Ovary (tissue), 9 donors: ENCODE data around the gene HDLBP. TPM values are rescaled to one million over a fixed set of nuclear protein-coding genes. Genes with fewer than 3 reads are reported as not detected.

ENCODE experiments used
- DNase-seq, 5 donors: peaks; one replicate each; pipeline ENCODE4 v3.0.0-alpha.2; 2019 to 2020
- H3K27ac ChIP-seq, 2 donors: fragments of 200-600 bp; one replicate each; pipeline versions ENCODE4 v1.5.1 to v1.8.0; 2019 to 2022
- H3K27me3 ChIP-seq: fragments of 200-600 bp; one replicate; pipeline ENCODE4 v1.8.0; 2022
- H3K36me3 ChIP-seq: fragments of 200-600 bp; sonication (generic); one replicate; pipeline ENCODE4 v1.5.1; 2019
- H3K4me1 ChIP-seq: one replicate; pipeline ENCODE4 v1.8.1; 2013; ENCODE audit warnings: mild to moderate bottlenecking, moderate library complexity; ENCODE audit not compliant: insufficient read depth
- H3K4me3 ChIP-seq: fragments of 200-600 bp; sonication (generic); one replicate; pipeline ENCODE4 v1.5.1; 2017
- H3K9me3 ChIP-seq, 2 donors: fragments of 200-600 bp in 1 of 2; sonication (generic) in 1 of 2; one replicate each; pipeline versions ENCODE4 v1.5.1 to v1.8.1; 2013 to 2019; ENCODE audit warnings: mild to moderate bottlenecking in 1 of 2, moderate library complexity in 1 of 2
- EP300 ChIP-seq: sonication (generic); formaldehyde crosslinking; IDR thresholded peaks from one replicate; pipeline ENCODE4 v1.6.1; 2017; ENCODE audit warnings: antibody characterized with exemption
- POLR2A ChIP-seq: fragments of 450-650 bp; IDR thresholded peaks from one replicate; pipeline ENCODE4 v1.6.1; 2017; ENCODE audit warnings: antibody characterized with exemption, mild to moderate bottlenecking, moderate library complexity
- WGBS, 3 donors: extraction: QIAGEN DNeasy Blood & Tissue Kit in 1 of 3; methylation state at CpG; one replicate each; pipeline versions ENCODE4 v1.1.5 to v1.1.7; 2013 to 2017; 5-methylcytosine and 5-hydroxymethylcytosine counted together
- intact Hi-C, 4 donors: fragments of 100-400 bp; cut with DNase I; formaldehyde crosslinking; loops; one replicate each; pipeline versions ENCODE4 v1.11.0 to v1.15.1; 2022 to 2023
- polyA plus RNA-seq, 2 donors: library from polyadenylated mRNA; stranded (reverse); fragments of 200-250 nt in 1 of 2; fragments of 350-450 nt in 1 of 2; fragmentation: Illumina TruSeq in 1 of 2; extraction: RNeasy Lipid Tissue Mini Kit (QIAGEN cat#74804) in 1 of 2; gene quantifications; one replicate each; pipeline ENCODE4 v1.2.3, GENCODE V29; 2013 to 2014
- total RNA-seq, 7 donors: library from RNA; depleted of rRNA in 2 of 7; stranded (reverse); fragments of >200 nt in 2 of 7; fragmentation: NEBNext Ultra II Directional in 3 of 7; extraction: Animal tissue kit (Norgen Biotek cat#: 25700) in 3 of 7; gene quantifications; one replicate each; pipeline versions ENCODE4 v1.1.0 to v1.2.4, GENCODE V29; 2016 to 2023
- TF ChIP-seq, protein P1 (sequence below), 3 donors: fragments of 450-650 bp in 2 of 3; fragments of 200-600 bp in 1 of 3; IDR thresholded peaks; one replicate each; pipeline versions ENCODE4 v1.5.1 to v1.8.0; 2016 to 2022; ENCODE audit warnings: antibody characterized with exemption in 3 of 3, mild to moderate bottlenecking in 1 of 3
- donor health status: DM: no; HTN: no; CAD: no; lungs with moderate emphysema.
- donor health status: DM: no; HTN: no; CAD: no.
- donor health status: Bipolar disorder and iron deficiency.
- donor health status: DM: yes; HTN: yes; CAD: no.
- donor health status: DM: no; HTN: no; CAD: no.
- donor health status: DM: yes; HTN: yes; CAD: no.

Gene HDLBP
- total and polyA plus RNA-seq, 9 donors, result 145 to 616 (median 359) TPM

DNA sequence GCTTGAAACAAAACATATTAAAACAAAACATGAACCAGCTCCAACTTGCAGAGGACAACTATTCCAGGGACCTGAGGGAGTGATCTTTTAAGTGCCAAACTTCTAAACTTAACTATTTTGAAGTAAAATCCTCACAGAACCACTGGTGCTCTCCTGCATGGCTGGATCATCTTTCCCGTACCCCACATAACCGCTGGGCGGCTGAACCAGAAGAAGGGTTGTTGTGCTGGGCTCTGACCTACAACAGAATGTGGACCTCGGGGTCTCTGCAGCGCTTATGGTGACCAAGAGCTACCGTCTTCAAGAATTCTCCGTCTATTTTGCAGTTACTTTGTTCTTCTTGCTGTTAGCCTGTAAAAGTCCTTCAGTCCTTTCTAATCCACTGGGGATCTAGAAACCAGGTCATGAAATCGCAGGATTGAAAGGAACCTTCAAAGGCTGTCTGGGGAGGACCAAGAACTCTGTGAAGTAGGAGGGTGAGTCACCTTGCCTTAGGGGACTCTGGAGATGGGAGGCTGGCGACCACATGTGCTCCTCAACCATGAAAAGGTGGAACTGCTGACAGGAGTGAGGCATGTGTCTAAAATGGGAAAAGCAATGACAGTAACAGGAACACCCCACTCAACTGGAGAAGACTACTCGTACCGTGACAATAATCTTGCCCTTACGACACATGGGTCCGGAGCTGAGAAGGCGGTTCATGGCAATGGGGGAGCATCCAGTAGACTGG is 46.6 kb downstream of the HDLBP start:
- intact Hi-C loops, result no loop called here
- peaks cover 7% of the 10 kb centered on the region for H3K4me1 ChIP-seq
- H3K27ac ChIP-seq, result no peak overlapping the region

DNA sequence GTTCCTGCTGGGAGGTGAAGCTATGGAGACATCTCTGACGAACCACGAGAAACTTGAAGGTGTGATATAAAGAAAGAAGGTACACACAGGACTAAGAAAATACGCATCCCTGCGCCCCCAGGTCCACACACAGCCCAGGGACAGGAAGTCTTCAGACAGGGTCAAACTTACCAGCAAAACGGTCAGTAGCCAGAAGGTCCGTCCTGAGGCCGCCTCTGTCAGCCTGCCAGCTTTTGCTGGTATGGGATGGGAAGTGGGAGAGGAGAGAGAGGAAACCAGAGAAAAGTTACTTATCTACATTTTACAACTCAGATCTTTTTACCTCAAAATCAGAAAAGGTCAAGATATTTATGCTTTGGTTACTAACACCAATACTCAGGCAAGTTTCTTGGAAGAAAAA is 47.2 kb downstream of the HDLBP start:
- H3K27ac ChIP-seq, result no peak overlapping the region
- intact Hi-C loops, result no loop called here
- WGBS, 3 donors, result 33 to 42% (median 36%) methylated on average over 7 of the region's 7 CpGs
- peak in 2 of 5 donors; percentile 48 to 65 for DNase-seq
- H3K27me3 ChIP-seq, result no peaks in the 10 kb centered on the region
- TF ChIP-seq POLR2A (no peak), EP300 (no peak)
- TF ChIP-seq, protein P1, sequence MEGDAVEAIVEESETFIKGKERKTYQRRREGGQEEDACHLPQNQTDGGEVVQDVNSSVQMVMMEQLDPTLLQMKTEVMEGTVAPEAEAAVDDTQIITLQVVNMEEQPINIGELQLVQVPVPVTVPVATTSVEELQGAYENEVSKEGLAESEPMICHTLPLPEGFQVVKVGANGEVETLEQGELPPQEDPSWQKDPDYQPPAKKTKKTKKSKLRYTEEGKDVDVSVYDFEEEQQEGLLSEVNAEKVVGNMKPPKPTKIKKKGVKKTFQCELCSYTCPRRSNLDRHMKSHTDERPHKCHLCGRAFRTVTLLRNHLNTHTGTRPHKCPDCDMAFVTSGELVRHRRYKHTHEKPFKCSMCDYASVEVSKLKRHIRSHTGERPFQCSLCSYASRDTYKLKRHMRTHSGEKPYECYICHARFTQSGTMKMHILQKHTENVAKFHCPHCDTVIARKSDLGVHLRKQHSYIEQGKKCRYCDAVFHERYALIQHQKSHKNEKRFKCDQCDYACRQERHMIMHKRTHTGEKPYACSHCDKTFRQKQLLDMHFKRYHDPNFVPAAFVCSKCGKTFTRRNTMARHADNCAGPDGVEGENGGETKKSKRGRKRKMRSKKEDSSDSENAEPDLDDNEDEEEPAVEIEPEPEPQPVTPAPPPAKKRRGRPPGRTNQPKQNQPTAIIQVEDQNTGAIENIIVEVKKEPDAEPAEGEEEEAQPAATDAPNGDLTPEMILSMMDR (IDR thresholded peaks at IDR 0.05), result no peak
- H3K9me3 ChIP-seq, result no peaks in the 10 kb centered on the region
- no peaks in the 10 kb centered on the region for H3K36me3 ChIP-seq
- H3K4me1 ChIP-seq, result peaks cover 7% of the 10 kb centered on the region
- no peak overlapping the region for H3K4me3 ChIP-seq

More for the DNA sequence above, 46.6 kb downstream of the HDLBP start:
- WGBS, 3 donors, result 51 to 63% (median 58%) methylated on average over 14 of the region's 14 CpGs
- H3K27me3 ChIP-seq, result no peaks in the 10 kb centered on the region
- H3K9me3 ChIP-seq, result no peaks in the 10 kb centered on the region
- DNase-seq, result no peak
- H3K36me3 ChIP-seq, result no peaks in the 10 kb centered on the region
- no peak for TF ChIP-seq POLR2A
- TF ChIP-seq, protein P1 (IDR thresholded peaks at IDR 0.05), result peak in 1 of 3 donors; percentile 7
- no peak overlapping the region for H3K4me3 ChIP-seq

DNA sequence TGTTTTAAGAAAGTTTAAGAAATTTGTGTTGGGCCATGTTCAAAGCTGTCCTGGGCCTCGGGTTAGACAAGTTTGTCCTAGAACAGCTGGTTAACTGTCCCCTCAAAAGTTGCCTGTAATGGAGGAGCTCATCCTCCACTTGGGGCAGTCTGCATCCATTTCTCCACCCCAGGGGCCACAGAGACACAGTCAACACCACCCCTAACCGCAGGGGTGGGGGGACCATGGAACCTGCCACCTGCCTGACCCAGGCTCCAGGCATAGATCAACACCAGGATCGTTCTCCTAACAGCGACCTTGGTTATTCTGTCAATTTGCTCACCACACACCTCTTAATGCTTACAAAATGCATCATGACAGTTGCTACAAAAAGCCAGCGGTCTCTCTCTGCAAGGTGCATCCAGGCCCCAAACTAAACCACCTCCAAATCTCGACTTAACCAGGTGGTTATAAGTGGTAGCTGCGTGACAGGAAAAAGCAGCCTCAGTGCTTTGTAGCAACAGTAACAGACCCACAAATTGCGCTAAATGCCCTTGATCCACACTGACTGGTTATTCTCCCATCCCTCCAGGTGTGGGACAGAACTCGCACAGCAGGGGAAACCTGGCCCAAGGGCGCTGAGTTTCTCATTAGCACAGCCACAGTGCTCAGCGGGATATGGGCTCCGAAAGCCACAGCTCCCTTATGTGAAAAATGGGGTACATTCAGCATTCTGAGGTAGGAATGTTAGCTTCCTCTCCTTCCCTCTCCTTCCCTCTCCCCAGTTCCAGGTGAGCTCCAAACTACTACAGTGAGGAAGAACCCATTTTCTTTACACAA is 48.0 kb downstream of the HDLBP start:
- 78 to 79% (median 79%) methylated on average over 12 of the region's 12 CpGs for WGBS, 3 donors
- DNase-seq, result no peak
- intact Hi-C loops, result no loop called here
- no peak for TF ChIP-seq EP300
- TF ChIP-seq POLR2A, result no peak
- TF ChIP-seq, protein P1 (IDR thresholded peaks at IDR 0.05), result no peak
- no peak overlapping the region for H3K4me3 ChIP-seq
- H3K27ac ChIP-seq, result no peak overlapping the region
- H3K9me3 ChIP-seq, result no peaks in the 10 kb centered on the region
- no peaks in the 10 kb centered on the region for H3K27me3 ChIP-seq
- H3K36me3 ChIP-seq, result no peaks in the 10 kb centered on the region
- H3K4me1 ChIP-seq, result peaks cover 7% of the 10 kb centered on the region

DNA sequence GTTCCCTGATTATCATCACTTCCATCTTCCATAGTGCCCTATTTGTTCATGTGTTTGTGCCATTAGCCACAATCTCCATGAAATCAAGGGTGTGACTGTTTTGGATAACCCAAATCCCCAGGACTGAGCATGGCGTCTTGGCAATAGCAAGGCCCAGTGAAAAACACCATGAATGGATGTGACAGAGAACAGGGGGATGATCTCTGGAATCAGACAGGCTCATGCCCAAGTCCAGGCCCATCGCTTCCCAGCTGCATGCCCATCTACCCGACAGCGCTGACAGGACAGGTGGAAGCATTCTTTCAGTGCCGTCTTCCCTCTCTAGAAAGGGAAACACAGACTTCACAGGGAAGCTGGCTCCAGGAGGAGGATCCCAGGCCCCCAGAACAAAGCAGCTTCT is 50.0 kb downstream of the HDLBP start:
- H3K27ac ChIP-seq, result no peak overlapping the region
- H3K9me3 ChIP-seq, result no peaks in the 10 kb centered on the region
- no peaks in the 10 kb centered on the region for H3K27me3 ChIP-seq
- TF ChIP-seq POLR2A (no peak), EP300 (no peak)
- TF ChIP-seq, protein P1 (IDR thresholded peaks at IDR 0.05), result no peak
- no peak overlapping the region for H3K4me3 ChIP-seq
- peaks cover 5% of the 10 kb centered on the region for H3K4me1 ChIP-seq
- 88 to 90% (median 89%) methylated on average over 5 of the region's 5 CpGs for WGBS, 3 donors
- intact Hi-C loops, result no loop called here
- no peaks in the 10 kb centered on the region for H3K36me3 ChIP-seq
- no peak for DNase-seq
